ENCODE measurements around the gene ZBTB45. TPM values are rescaled to one million over a fixed set of nuclear protein-coding genes. Genes with fewer than 3 reads are reported as not detected.

The ZBTB45 gene
- total and polyA plus RNA-seq, 9 of the 15 experiments (the other 6 are each of a cell fraction or from before 2014, with no cell fraction given) = 0.08 to 16.1 (median 1.8) TPM

- TF ChIP-seq BRF1 (IDR thresholded peaks at IDR 0.05; ENCODE audit: borderline replicate concordance, extremely low read depth, insufficient read length) (no peak), ETV6 (IDR thresholded peaks at IDR 0.05; ENCODE audit: borderline replicate concordance in 1 of 2, low read depth in 2 of 2, low read length in 1 of 2) (peak; percentile 26 to 58; a peak in 1 of 4 replicates), ETV6 (CRISPR knock-in tag; IDR thresholded peaks at IDR 0.05; ENCODE audit: borderline replicate concordance) (no peak), GTF2A2 (tag; IDR thresholded peaks at IDR 0.05) (0 out of 2 replicates have a peak, but pooled peaks have one; percentile 69), POLR2AphosphoS5 (IDR thresholded peaks at IDR 0.05; ENCODE audit: control insufficient read depth, insufficient read depth, low read depth, low read length) (peak; percentile 50), ZNF146 (CRISPR knock-in tag; IDR thresholded peaks at IDR 0.05; ENCODE audit: unreplicated experiment) (no peak), ZNF398 (CRISPR knock-in tag; IDR thresholded peaks at IDR 0.05) (no peak), DIDO1 (tag; IDR thresholded peaks at IDR 0.05; ENCODE audit: low read depth) (peak; percentile 89), SMAD2 (IDR thresholded peaks at IDR 0.05; ENCODE audit: low read depth, low read length) (no peak), SMARCE1 (IDR thresholded peaks at IDR 0.05) (no peak), MTA1 (IDR thresholded peaks at IDR 0.05; ENCODE audit: borderline replicate concordance) (peak; percentile 62), KLF13 (tag; IDR thresholded peaks at IDR 0.05; ENCODE audit: borderline replicate concordance, low read depth) (peak; percentile 61; the same call in 1 of the 2 replicates), TAF15 (IDR thresholded peaks at IDR 0.05; ENCODE audit: low read depth, low read length) (no peak), RAD21 (CRISPR knock-in tag; conservative IDR thresholded peaks at IDR 0.05 in 1 of 2, IDR thresholded peaks at IDR 0.05 in 1 of 2) (peak in 1 of 2 experiments; percentile 28; a peak in 1 of 4 replicates), MEIS2 (IDR thresholded peaks at IDR 0.05; ENCODE audit: partially characterized antibody) (peak; percentile 45), ZNF140 (CRISPR knock-in tag; IDR thresholded peaks at IDR 0.05) (no peak), CBFA2T2 (conservative IDR thresholded peaks at IDR 0.05) (no peak), ARID4B (CRISPR knock-in tag; IDR thresholded peaks at IDR 0.05) (peak; percentile 87; the same call in 1 of the 2 replicates), MED1 (CRISPR knock-in tag; IDR thresholded peaks at IDR 0.05; ENCODE audit: borderline replicate concordance) (no peak)
- TF ChIP-seq, protein P1, sequence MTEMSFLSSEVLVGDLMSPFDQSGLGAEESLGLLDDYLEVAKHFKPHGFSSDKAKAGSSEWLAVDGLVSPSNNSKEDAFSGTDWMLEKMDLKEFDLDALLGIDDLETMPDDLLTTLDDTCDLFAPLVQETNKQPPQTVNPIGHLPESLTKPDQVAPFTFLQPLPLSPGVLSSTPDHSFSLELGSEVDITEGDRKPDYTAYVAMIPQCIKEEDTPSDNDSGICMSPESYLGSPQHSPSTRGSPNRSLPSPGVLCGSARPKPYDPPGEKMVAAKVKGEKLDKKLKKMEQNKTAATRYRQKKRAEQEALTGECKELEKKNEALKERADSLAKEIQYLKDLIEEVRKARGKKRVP (CRISPR knock-in tag; IDR thresholded peaks at IDR 0.05) = 0 out of 2 replicates have a peak, but pooled peaks have one; percentile 42
Measured at GRCh38 chr19:58499021-58499927, 20.3 kb downstream of the ZBTB45 start (continued).

Data from K562 (cell line).